Measurements from ENCODE around the gene GUSB.

The GUSB gene

DNA sequence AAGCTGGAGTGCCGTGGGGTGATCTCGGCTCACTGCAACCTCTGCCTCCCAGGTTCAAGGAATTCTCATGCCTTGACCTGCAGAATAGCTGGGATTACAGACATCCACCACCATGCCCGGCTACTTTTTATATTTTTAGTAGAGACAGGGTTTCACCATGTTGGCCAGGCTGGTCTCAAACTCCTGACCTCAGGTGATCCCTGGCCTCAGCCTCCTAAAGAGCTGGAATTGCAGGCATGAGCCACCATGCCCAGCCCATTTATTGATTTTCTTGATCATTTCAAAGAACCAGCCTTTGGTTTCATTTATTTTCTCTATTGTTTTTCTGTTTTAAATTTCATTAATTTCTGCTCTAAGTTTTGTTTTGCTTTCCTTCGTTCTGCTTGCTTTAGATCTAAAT lies 50.3 kb downstream of the GUSB start:
- DNase-seq (ENCODE audit: low spot score) = no peak

DNA sequence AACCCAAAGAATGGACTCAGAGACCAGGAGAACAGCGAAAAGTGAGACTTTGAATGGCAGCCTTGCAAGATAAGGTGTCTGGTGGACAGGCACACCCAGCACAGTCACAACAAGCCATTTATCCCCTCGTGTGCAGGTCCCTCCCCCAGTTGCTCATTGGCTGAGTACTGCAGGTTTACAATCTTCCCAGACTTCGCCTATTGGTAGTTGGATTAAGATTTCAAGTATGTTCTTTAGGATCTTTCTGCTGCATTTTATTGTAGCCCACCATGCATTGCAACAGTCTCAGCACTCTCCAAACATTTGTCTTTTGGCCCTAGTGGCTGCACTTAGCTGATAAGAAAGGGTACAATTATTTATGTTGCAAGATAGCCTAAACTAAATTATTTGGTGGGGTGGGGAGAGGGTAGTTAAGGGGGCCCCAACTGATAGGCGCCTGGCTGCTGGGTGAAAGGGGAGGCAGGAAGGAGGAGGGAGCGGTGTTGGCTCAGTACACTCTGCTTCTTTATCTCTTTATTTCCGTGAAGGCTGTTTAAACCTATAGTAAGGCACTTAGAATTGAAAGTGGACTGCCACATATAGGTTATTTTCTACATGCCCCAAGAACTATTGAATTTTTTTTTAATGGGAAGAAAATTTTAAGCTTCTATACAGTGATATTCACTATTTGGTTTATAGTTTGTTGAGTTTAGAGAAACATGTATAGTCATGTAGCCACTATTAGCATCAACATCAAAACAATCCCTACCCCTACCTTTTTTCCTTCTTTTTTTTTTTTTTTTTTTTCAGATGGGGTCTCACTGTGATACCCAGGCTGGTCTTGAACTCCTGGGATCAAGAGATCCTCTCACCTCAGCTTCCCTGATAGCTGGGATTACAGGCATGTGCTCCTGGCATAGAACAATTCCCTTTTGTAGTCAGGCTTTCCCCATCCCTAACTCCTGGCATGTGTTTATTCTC lies 54.2 kb downstream of the GUSB start:
- DNase-seq (ENCODE audit: low spot score) = no peak

DNA sequence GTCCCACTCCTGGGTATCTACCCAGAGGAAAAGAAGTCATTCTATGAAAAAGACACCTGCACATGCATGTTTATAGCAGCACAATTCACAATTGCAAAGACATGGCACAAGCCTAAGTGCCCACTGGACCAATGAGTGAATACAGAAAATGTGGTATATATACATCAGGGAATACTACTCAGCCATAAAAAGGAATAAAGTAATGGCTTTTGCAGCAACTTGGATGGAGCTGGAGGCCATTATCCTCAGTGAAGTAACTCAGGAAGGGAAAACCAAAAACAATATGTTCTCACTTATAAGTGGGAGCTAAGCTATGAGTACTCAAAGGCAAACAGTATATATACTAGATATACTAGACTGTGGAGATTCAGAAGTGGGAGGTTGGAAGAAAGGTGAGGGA lies 55.4 kb downstream of the GUSB start:
- no peak for DNase-seq (ENCODE audit: low spot score)

GRCh38 chr7:65925040-65925439 lies 57.0 kb downstream of the GUSB start:
- DNase-seq (ENCODE audit: low spot score) = no peak

GRCh38 chr7:65924193-65924592 lies 57.8 kb downstream of the GUSB start:
- no peak for DNase-seq (ENCODE audit: low spot score)

DNA sequence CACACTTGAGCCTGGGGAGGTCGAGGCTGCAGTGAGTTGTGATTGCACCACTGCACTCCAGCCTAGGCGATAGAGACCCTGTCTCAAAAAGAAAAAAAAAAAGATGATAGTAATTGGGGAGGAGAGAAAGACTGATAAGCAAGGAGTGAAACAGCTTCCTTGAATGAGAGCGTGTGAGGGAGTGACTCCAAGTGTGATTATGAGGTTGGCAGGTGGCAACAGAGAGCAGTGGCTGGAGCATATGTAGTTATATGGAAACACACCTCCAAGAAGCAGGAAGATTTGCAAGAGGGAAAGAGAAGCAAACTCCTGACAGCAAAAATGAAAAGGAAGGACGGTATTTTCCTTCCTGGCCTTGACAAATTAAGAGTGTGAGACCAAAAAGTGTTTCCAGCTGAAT lies 58.7 kb downstream of the GUSB start:
- no peak for DNase-seq (ENCODE audit: low spot score)

DNA sequence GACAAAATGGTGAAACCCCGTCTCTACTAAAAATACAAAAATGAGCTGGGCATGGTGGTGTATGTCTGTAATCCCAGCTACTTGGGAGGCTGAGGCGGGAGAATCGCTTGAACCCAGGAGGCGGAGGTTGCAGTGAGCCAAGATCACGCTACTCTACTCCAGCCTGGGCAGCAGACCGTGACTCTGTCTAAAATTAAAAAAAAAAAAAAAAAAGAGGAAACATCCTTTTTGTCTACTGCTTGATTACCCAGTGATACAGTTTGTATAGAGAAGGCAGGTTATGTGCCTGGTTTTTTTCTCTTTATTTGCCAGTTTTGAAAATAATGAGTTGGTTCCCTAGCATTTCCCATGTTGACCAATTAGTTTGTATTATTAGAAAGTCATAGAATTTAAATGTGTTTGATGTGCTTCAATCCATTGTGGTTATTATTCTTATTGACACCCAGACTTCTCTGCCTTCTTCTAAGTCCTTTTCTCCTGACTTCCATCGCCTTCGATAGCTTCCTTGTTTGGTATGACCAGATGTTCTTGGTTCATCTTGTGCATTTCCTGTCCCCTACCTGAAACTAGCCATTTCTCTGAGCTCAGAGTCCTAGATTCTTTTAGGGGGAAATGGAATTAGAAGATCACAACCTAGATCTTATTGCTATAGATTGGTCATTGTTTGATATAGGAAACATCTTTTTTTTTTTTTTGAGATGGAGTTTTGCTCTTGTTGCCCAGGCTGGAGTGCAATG lies 65.9 kb downstream of the GUSB start:
- no peak for DNase-seq (ENCODE audit: low spot score)

DNA sequence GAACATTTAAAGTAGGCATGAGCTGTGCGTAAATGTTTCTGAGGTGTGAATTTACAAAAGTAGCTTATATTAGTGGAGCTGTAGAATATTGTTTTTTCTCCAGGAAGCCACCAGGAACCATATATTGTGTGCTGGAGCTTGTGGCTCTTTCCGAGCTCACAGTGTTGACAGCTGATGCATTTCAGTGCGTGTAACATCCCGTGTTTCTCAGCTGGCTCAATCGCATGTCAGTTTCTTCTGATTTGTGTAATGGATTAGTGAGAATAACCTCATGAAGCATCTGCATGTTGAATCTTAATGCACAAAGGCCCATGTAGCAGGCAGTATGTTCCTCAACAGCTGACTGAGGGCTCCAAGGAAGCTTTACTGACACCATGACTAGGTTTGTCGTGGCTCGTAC lies 69.8 kb downstream of the GUSB start:
- DNase-seq (ENCODE audit: low spot score) = no peak
